AG10803 (cell line): ENCODE measurements around the gene ABHD15.
A peak's percentile ranks its signal among the peaks of the same experiment; 100 is the strongest.

ENCODE experiments used
- DNase-seq: peaks from one replicate; pipeline ENCODE4 v3.0.0; 2010; ENCODE audit warnings: low read depth
- H3K4me3 ChIP-seq: 2 replicates; pipeline ENCODE4 v1.5.1; 2011; ENCODE audit warnings: mild to moderate bottlenecking, low read length, control low read depth
- TF ChIP-seq, protein P1 (sequence below): conservative IDR thresholded peaks from 2 replicates; pipeline ENCODE4 v1.5.1; 2011; ENCODE audit warnings: mild to moderate bottlenecking, low read length, control low read depth, inconsistent platforms

ABHD15 gene

DNA sequence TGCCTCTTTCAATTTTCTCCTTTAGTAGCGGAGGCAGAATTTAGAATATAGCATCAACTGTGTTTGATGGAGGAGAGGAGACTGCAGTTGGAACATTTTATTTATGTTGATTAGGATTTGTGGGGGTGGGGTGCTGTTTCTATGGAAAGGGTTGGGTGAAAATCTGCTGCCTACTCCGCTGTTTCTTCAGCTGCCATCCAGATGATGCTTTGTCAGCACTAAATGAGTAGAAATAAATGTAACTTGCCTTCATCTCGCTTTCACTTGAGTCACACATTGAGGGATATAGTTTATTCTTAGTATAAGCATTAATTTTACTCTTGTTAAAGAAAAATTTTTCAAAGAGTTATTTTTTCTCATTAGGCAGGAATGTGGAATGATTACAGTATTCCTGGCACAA is 42.1 kb downstream of the ABHD15 start:
- no peak overlapping the region for H3K4me3 ChIP-seq

DNA sequence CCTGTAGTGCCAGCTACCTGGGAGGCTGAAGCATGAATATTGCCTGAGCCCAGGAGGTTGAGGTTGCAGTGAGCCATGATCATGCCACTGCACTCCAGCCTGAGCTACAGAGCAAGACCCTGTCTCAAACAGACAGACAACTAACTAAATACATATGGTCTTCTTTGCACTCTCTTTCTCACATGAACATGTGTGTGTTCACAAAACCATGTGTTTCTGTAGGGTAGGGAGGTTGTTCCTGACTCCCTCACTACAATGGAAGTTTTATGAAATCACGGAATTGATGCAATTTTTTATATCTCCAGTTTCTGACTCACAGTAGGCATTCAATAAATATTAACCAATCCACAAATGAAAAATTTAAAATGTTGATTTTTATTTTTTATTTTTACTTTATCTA is 48.5 kb downstream of the ABHD15 start:
- H3K4me3 ChIP-seq: no peak overlapping the region
- TF ChIP-seq, protein P1, sequence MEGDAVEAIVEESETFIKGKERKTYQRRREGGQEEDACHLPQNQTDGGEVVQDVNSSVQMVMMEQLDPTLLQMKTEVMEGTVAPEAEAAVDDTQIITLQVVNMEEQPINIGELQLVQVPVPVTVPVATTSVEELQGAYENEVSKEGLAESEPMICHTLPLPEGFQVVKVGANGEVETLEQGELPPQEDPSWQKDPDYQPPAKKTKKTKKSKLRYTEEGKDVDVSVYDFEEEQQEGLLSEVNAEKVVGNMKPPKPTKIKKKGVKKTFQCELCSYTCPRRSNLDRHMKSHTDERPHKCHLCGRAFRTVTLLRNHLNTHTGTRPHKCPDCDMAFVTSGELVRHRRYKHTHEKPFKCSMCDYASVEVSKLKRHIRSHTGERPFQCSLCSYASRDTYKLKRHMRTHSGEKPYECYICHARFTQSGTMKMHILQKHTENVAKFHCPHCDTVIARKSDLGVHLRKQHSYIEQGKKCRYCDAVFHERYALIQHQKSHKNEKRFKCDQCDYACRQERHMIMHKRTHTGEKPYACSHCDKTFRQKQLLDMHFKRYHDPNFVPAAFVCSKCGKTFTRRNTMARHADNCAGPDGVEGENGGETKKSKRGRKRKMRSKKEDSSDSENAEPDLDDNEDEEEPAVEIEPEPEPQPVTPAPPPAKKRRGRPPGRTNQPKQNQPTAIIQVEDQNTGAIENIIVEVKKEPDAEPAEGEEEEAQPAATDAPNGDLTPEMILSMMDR: no peak
- no peak for DNase-seq

More for the DNA sequence above, 42.1 kb downstream of the ABHD15 start:
- TF ChIP-seq, protein P1: no peak
- DNase-seq: peak; percentile 6

DNA sequence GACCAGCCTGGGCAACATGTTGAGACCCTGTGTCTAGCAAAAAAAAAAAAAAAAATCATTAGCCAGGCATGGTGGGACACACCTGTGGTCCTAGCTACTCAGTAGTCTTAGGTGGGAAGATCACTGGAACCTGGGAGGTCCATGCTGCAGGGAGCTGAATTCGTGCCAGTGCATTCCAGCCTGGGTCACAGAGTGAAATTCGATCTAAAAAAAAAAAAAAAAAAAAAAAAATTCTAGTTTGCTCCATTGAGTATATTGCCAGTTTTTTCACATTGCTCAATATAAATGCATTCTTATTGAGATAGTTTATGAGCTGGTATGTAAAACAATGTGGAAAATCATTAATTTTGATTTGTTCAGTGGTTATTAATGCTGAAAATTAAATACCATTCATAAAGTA is 52.0 kb downstream of the ABHD15 start:
- TF ChIP-seq, protein P1: no peak
- no peak overlapping the region for H3K4me3 ChIP-seq
- peak; percentile 62 for DNase-seq

DNA sequence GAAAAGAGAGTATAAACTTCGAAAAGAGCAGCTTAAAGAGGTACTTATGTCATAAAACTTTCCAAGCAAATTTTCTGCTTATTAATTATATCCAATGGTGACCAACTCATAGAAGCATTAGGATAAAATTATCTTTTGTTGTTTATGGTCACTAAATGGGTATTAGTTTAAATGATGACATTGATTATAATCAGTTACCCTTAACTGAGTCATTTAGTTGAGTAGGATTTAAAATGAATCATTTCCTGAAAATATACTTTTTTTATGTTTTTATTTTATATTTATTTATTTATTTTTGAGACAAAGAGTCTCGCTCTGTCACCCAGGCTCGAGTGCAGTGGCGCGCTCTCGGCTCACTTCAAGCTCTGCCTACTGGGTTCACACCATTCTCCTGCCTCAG is 55.9 kb downstream of the ABHD15 start:
- no peak for DNase-seq
- TF ChIP-seq, protein P1: no peak
- no peak overlapping the region for H3K4me3 ChIP-seq
